ENCODE measurements around the gene HK3. TPM values are rescaled to one million over a fixed set of nuclear protein-coding genes. Genes with fewer than 3 reads are reported as not detected.

HK3 gene
- total and polyA plus RNA-seq, 9 of the 15 experiments (the other 6 are each of a cell fraction or from before 2014, with no cell fraction given) = 0.16 TPM; not detected in 8

GRCh38 chr5:176934309-176934930, 35.3 kb upstream of the HK3 start (continued):
- no peak for TF ChIP-seq CHD7 (IDR thresholded peaks at IDR 0.05; ENCODE audit: low read depth, low read length)

Data from K562 (cell line).